NT2/D1 (cell line): ENCODE results near the gene ANKRD53.

Experiments used
- SUZ12 ChIP-seq: IDR thresholded peaks from 2 replicates; pipeline ENCODE4 v1.6.1; 2011; ENCODE audit not compliant: insufficient read length, insufficient read depth; ENCODE audit errors: extremely low read depth
- YY1 ChIP-seq: IDR thresholded peaks from 2 replicates; pipeline ENCODE4 v1.6.1; 2011; ENCODE audit not compliant: insufficient read length, insufficient read depth

GRCh38 chr2:70995426-70995729, 16.9 kb downstream of the ANKRD53 start:
- TF ChIP-seq YY1 (no peak), SUZ12 (no peak)
